ENCODE results near the gene MMP19.
"Not testable (repeated sequence)": the region's sequence is repeated elsewhere in the genome, so short reads cannot be mapped to it uniquely, and the experiment has no call there.

Gene MMP19

DNA sequence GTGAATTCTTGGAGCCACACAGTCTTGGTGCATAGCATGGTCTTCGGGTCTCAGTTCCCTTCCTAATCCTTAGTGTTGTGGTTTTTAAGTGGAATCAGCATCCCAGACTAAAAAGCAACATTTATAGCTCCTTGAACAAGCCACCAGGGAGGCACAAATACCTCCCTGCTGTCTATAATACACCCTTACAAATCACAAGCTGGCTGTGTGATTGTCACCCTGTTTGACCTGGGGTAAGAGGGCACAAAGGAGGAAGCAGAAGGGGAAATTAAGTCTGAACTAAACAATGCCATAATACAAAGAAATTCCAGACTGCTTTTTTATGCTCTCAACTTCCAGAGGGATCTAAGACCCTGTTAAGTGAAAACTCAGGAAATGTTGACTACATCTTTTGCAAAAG is 7.7 kb upstream of the MMP19 start:
- H3K9me3 Mint-ChIP-seq: no peaks in the 10 kb centered on the region
- no peak for DNase-seq (ENCODE audit: low spot score in 2 of 2)
- peaks cover 9% of the 10 kb centered on the region for H3K27me3 Mint-ChIP-seq
- no peaks in the 10 kb centered on the region for H3K36me3 Mint-ChIP-seq
- no peak for ATAC-seq (ENCODE audit: low read depth)
- H3K4me3 Mint-ChIP-seq: no peak overlapping the region
- H3K4me1 Mint-ChIP-seq: no peaks in the 10 kb centered on the region
- H3K27ac Mint-ChIP-seq: no peak overlapping the region

DNA sequence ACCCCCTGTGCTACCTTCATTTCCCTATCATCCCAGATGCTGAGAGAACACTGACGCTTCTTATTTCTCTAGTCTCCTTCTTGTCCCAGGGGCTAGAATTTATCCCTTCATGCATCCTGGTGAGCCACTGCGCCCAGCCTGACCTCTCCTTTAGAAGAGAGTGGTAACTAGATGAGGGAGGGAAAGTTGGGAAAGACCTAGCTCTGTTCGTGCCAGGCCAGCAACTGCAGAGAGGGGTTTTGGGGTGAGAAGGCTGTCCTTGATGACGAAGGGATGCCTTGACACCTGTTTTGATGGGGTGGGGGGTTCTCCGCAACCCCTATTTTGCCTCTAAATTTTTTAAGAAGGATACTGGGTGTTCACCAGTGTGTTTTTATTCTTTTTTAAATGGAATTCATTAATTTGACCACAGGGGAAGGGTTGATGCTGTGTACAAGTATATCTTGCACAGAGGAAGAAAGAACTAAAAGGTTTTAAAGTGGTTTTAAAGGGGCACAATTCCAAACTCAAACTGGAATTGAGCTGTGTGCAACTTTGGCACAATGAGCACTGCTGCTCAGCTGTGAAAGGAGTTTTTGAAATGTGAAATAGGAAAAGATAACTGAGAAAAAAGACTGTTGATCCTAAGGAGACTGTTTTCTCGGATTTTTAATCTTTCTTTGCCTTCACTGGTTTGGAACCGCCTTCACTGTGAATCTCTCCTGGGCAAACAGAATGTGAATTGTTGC is 7.0 kb upstream of the MMP19 start:
- no peak overlapping the region for H3K4me3 Mint-ChIP-seq
- H3K9me3 Mint-ChIP-seq: no peaks in the 10 kb centered on the region
- peaks cover 9% of the 10 kb centered on the region for H3K27me3 Mint-ChIP-seq
- DNase-seq (ENCODE audit: low spot score in 2 of 2) (no peak), ATAC-seq (ENCODE audit: low read depth) (no peak)
- no peaks in the 10 kb centered on the region for H3K4me1 Mint-ChIP-seq
- no peaks in the 10 kb centered on the region for H3K36me3 Mint-ChIP-seq
- no peak overlapping the region for H3K27ac Mint-ChIP-seq

DNA sequence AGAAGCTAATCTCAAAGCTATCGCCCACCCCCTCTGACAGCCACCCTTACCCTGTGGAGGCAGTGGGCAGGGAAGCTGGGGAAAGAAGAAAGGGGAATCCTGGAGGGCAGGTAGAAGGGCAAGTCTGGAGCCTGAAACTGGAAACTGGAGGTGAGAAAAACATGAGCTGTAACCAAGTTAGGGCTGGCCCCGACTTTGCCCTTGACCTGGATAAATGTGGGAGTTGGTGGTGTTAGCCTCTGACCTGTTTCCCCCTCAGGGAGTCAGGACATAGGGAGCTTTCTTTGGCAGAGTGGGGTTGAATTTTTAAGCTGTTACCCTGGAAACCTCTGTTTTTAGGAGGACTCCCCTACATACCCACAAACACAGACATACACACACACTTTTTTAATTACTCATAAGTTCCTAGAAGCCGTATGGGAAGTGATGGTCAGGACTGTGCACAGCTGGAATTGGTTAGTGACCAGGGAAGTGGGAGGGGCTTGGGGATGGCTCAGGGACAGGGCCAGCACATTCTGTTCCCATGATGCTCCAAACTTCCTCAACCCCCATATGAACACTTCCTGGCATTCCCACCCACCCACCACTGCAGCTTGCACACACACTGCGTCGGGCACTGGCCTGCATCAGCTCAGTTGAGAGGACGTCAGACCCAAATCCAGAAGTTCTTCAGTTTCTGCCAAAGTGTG is 5.0 kb upstream of the MMP19 start:
- ATAC-seq (ENCODE audit: low read depth) (no peak), DNase-seq (ENCODE audit: low spot score in 2 of 2) (no peak)
- Mint-ChIP-seq H3K4me1 (no peaks in the 10 kb centered on the region), H3K4me3 (no peak overlapping the region), H3K27me3 (peaks cover 9% of the 10 kb centered on the region), H3K9me3 (no peaks in the 10 kb centered on the region), H3K27ac (no peak overlapping the region), H3K36me3 (no peaks in the 10 kb centered on the region)

DNA sequence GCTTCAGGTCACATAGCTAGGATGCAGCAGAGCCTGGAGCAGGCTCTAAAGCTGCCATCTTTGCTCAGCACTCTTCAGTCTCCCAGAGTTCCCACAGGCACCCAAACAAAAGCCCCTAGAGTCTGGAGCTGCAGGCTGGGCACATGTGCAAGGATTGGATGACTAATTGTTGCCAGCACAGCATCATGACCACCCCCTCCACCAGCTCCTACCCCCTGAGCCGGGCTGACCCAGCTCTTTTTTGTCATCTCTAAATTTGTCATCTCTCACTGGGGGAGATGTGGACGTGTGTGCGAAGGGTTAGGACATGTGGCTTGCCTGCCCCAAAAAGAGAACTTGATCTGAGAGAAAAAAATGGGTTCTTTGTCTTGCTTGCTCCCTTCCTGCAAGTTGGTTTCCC is 4.3 kb upstream of the MMP19 start:
- no peaks in the 10 kb centered on the region for H3K36me3 Mint-ChIP-seq
- no peak overlapping the region for H3K27ac Mint-ChIP-seq
- H3K9me3 Mint-ChIP-seq: no peaks in the 10 kb centered on the region
- peaks cover 12% of the 10 kb centered on the region for H3K27me3 Mint-ChIP-seq
- no peak for ATAC-seq (ENCODE audit: low read depth)
- no peak overlapping the region for H3K4me3 Mint-ChIP-seq
- DNase-seq (ENCODE audit: low spot score in 2 of 2): no peak
- H3K4me1 Mint-ChIP-seq: no peaks in the 10 kb centered on the region

DNA sequence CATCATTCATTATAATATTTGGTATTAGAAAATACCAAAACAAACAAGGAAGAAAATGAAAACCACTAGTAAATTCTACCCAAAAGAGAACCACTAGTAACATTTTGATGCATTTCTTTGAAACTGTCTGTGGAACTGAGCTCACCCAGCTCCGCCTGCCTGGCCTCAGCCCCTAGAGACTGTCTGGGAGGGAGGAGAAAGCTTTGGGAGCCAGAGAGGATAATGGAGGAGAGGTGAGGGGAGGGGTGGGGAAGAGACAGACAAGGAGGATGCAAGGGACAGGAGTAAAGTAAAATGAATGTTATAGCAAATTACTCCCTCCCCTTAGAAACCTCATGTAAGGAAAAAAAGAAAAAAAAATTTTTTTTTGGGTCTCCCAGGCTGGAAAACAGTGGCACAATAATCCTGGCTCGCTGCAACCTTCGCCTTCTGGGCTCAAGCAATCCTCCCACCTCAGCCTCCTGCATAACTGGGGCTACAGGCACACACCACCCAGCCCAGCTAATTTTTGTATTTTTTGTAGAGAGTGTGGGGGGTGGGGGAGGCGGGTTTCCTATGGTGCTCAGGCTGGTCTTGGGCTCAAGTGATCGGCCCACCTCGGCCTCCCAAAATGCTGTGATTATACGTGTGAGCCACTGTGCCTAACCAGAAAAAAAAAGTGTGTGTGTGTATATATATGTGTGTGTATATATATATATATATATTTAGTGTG is 3.2 kb upstream of the MMP19 start:
- H3K4me1 Mint-ChIP-seq: peaks cover 4% of the 10 kb centered on the region
- H3K27ac Mint-ChIP-seq: no peak overlapping the region
- no peaks in the 10 kb centered on the region for H3K36me3 Mint-ChIP-seq
- ATAC-seq (ENCODE audit: low read depth): no peak
- peaks cover 13% of the 10 kb centered on the region for H3K27me3 Mint-ChIP-seq
- no peak for DNase-seq (ENCODE audit: low spot score in 2 of 2)
- no peaks in the 10 kb centered on the region for H3K9me3 Mint-ChIP-seq
- no peak overlapping the region for H3K4me3 Mint-ChIP-seq

DNA sequence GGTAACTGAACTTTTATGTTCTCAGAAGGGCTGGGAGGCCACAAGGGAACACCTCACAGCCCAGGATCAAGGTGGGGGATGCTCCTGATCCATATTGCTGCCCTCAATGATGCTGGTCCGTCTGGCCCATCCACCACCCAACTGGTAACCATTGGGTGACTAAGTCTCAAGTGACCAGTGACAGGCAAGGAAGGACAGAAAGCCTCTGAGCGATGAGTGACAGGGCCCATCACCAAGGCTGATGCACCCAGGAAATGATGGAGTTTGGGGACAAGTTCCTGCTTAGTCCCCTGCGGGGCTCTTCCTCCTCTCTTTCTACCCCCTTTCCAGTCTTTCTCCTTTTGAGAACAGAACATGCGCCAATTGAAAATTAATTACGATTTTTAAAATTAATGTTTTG is 2.6 kb upstream of the MMP19 start:
- DNase-seq (ENCODE audit: low spot score in 2 of 2) (no peak), ATAC-seq (ENCODE audit: low read depth) (no peak)
- Mint-ChIP-seq H3K27ac (no peak overlapping the region), H3K9me3 (no peaks in the 10 kb centered on the region), H3K27me3 (peaks cover 11% of the 10 kb centered on the region), H3K4me3 (no peak overlapping the region), H3K4me1 (peaks cover 4% of the 10 kb centered on the region), H3K36me3 (no peaks in the 10 kb centered on the region)

DNA sequence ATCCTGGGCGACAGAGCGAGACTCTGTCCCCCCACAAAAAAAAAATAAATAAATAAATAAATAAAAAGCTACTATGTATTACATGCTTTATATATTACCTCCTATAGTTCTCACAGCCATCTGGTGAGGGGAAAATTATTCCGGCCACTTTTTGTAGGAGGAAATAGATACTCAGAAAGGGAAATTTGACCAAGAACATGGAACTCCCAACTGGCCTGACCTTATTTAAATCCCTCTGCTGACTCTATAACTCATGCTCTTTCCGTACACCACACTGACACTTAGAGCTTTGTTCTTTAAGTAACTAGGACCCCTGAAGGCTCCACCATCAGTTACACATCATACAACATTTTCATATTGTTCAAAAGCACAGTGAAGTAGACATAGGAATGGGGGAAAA is 2.2 kb upstream of the MMP19 start:
- no peaks in the 10 kb centered on the region for H3K36me3 Mint-ChIP-seq
- H3K9me3 Mint-ChIP-seq: no peaks in the 10 kb centered on the region
- H3K4me1 Mint-ChIP-seq: peaks cover 4% of the 10 kb centered on the region
- peaks cover 9% of the 10 kb centered on the region for H3K27me3 Mint-ChIP-seq
- DNase-seq (ENCODE audit: low spot score in 2 of 2): no peak
- no peak for ATAC-seq (ENCODE audit: low read depth)
- H3K4me3 Mint-ChIP-seq: no peak overlapping the region
- H3K27ac Mint-ChIP-seq: no peak overlapping the region

DNA sequence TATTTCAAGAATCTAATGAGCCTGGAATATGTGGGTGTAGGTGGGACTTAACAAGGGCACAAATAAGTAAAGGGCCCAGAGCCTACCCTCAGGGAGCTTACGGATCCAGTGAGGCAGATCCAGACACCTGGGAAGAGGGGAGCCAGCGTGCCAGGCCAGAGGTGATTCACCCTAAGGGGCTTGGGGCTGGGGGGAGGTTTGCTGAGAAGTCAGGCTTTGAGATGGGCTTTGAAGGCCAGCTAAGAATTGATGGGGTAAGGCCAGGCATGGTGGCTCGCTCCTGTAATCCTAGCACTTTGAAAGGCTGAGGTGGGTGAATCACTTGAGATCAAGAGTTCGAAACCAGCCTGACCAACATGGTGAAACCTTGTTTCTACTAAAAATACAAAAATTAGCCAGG is 695 bp upstream of the MMP19 start:
- peaks cover 9% of the 10 kb centered on the region for H3K27me3 Mint-ChIP-seq
- H3K9me3 Mint-ChIP-seq: no peaks in the 10 kb centered on the region
- no peak overlapping the region for H3K4me3 Mint-ChIP-seq
- no peaks in the 10 kb centered on the region for H3K36me3 Mint-ChIP-seq
- no peak overlapping the region for H3K27ac Mint-ChIP-seq
- DNase-seq (ENCODE audit: low spot score in 2 of 2): no peak
- no peak for ATAC-seq (ENCODE audit: low read depth)
- H3K4me1 Mint-ChIP-seq: peaks cover 4% of the 10 kb centered on the region

DNA sequence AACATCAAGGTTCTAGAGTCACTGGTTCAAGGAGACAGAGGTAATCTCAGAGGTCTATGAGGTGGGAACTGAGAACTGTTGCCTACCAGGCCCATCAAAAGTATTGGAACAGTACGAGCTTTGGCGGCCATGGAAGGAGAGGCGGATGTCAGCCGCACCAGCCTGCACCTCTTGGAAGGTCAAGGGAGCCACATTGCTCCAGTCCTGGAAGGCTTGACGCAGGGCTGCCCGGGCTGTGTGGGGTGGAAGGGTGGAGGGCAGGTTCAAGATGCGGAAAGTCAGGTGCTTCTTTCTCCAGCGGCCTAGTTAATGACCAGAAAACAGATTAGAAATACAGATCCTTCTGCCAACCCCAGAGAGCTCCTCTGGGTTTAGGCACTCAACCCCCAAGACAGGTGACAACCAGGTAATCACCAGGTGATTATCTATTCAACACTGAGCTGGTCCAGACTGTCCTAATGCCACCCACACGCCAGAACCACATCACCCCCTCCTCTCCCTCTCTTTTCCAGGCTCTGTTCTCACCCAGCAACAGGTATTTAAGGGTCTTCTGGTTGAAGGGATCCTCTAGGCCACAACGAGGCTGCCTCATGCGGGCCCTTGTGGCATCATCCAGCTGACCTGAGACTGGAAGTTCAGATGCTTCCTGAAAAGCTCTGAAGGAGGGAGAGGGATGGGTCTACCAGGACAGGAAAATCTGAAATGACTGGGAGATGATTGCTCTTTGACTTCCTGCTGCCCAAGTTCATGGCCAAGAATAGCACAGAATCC is 2.0 kb downstream of the MMP19 start:
- H3K36me3 Mint-ChIP-seq: no peaks in the 10 kb centered on the region
- no peaks in the 10 kb centered on the region for H3K9me3 Mint-ChIP-seq
- ATAC-seq (ENCODE audit: low read depth) (no peak), DNase-seq (ENCODE audit: low spot score in 2 of 2) (no peak)
- H3K27me3 Mint-ChIP-seq: peaks cover 12% of the 10 kb centered on the region
- H3K4me1 Mint-ChIP-seq: peaks cover 4% of the 10 kb centered on the region
- H3K27ac Mint-ChIP-seq: no peak overlapping the region
- no peak overlapping the region for H3K4me3 Mint-ChIP-seq

DNA sequence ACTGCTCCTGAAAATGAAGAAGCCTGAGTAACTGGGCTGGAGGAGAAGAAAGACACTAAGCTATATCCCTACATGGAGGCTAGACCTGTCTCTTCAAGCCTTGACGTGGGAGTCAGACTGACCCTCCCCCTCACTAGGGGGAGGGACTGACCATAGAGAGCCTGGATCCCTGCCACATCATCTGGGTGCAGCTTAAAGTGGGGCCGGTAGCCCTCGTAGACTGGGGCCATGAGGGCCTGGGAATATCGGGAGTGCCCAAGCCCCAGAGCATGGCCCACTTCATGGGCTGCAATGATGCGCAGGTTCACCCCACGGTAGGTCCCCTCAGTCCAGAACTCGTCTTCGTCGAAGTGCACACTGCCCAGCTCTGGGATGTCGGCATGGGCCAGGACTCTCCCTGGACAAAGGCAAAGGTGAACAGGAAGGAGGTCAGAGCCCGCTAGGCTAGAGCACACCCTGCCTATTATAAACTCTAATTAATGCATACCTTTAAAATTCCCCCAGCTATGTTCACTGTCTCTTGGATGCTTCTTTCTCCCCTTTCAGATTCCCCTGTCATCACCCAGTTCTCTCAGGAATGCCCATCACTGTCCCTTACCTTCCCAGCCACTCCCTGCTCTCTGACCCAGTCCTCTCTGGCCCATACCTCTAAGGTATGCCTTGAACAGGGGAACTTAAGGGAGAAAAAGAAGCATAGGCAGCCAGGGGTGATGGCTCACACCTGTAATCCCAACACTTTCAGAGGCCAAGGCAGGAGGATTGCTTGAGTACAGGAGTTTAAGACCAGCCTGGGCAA is 3.2 kb downstream of the MMP19 start:
- Mint-ChIP-seq H3K27ac (no peak overlapping the region), H3K4me3 (no peak overlapping the region)
- ATAC-seq (ENCODE audit: low read depth): no peak

DNA sequence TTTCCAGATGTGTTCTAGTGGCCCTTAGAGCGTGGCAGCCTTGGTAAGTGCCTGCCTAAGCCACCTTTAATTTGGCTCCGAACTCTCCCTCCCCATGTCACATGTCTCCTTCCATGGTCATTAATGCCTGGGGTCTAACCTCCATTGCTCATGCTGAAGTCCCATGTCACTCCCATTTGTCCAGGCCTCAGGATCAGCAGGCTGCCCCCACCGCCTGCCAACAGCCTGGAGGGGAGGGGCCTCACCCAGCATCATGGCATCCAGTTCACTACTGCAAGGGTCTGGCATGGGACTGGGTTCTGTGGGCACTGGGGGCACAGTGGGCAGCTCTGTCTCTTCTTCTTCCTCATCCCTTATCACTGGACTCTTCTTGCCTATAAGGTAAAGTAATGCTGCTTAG is 4.4 kb downstream of the MMP19 start:
- Mint-ChIP-seq H3K9me3 (no peaks in the 10 kb centered on the region), H3K27ac (no peak overlapping the region), H3K4me3 (no peak overlapping the region), H3K4me1 (peaks cover 4% of the 10 kb centered on the region), H3K27me3 (peaks cover 12% of the 10 kb centered on the region), H3K36me3 (peaks cover 2% of the 10 kb centered on the region)
- ATAC-seq (ENCODE audit: low read depth): no peak
- DNase-seq (ENCODE audit: low spot score in 2 of 2): no peak

More for the DNA sequence above, 3.2 kb downstream of the MMP19 start:
- no peaks in the 10 kb centered on the region for H3K36me3 Mint-ChIP-seq
- no peak for DNase-seq (ENCODE audit: low spot score in 2 of 2)
- H3K27me3 Mint-ChIP-seq: peaks cover 12% of the 10 kb centered on the region
- H3K9me3 Mint-ChIP-seq: no peaks in the 10 kb centered on the region
- peaks cover 4% of the 10 kb centered on the region for H3K4me1 Mint-ChIP-seq

DNA sequence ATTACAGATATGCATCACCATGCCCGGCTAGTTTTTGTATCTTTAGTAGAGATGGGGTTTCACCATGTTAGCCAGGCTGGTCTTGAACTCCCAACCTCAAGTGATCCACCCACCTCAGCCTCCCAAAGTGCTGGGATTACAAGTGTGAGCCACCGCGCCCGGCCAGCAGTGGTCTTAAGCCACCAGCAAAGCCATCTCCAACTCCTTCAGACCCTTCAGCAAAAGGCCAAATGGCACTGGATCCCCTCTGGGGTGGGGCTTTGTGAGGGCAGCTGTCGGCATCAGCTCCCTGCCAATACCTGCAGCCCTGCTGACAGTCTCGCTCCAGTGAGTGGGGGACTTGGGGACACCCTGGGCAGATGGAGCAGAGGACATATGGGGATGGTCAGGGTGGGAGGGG is 8.3 kb downstream of the MMP19 start:
- H3K4me1 Mint-ChIP-seq: peaks cover 10% of the 10 kb centered on the region
- not testable (repeated sequence) for H3K4me3 Mint-ChIP-seq; H3K27me3 Mint-ChIP-seq; H3K36me3 Mint-ChIP-seq; DNase-seq (ENCODE audit: low spot score in 2 of 2); ATAC-seq (ENCODE audit: low read depth); H3K27ac Mint-ChIP-seq; H3K9me3 Mint-ChIP-seq

DNA sequence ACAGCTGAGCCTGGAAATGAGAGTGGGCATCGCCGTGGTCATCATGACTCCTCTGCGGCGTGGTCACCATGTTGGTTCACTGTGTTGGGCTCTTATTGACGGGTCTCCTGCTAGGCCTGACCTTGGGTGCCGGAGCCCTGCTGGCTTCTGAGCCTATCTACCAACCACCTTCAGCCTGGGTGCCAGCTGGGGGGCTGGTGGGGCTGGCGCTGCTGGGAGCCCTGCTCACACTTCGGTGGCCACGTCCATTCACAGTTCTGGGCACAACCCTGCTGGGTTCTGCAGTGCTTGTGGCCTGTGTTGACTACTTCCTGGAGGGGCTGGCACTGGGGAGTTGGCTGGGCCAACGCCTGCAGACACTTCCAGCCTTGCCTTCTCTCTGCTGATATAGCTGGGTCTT is 9.7 kb downstream of the MMP19 start:
- H3K9me3 Mint-ChIP-seq: no peaks in the 10 kb centered on the region
- H3K27me3 Mint-ChIP-seq: no peaks in the 10 kb centered on the region
- DNase-seq (ENCODE audit: low spot score in 2 of 2): no peak
- H3K4me1 Mint-ChIP-seq: peaks cover 13% of the 10 kb centered on the region
- peaks cover 2% of the 10 kb centered on the region for H3K36me3 Mint-ChIP-seq
- no peak for ATAC-seq (ENCODE audit: low read depth)
- no peak overlapping the region for H3K27ac Mint-ChIP-seq
- no peak overlapping the region for H3K4me3 Mint-ChIP-seq

Measured in memory B cell (primary cell).